Medulla oblongata (tissue), 1 donor: ENCODE results near the gene DOCK7.
"Not testable (repeated sequence)": the region's sequence is repeated elsewhere in the genome, so short reads cannot be mapped to it uniquely, and the experiment has no call there.

ENCODE experiments used
- DNase-seq: peaks from one replicate; pipeline ENCODE4 v3.0.0-alpha.2; 2015; ENCODE audit errors: extremely low spot score

The DOCK7 gene

GRCh38 chr1:62694479-62694878 lies 6.3 kb upstream of the DOCK7 start:
- not testable (repeated sequence) for DNase-seq

- no peak for DNase-seq
Observed at GRCh38 chr1:62693123-62693522, 4.9 kb upstream of the DOCK7 start.

- peak; percentile 56 for DNase-seq
Observed at GRCh38 chr1:62691062-62691844, 3.1 kb upstream of the DOCK7 start.

- DNase-seq, result no peak
Observed at GRCh38 chr1:62689524-62689923, 1.3 kb upstream of the DOCK7 start.

GRCh38 chr1:62688687-62689085 lies 500 bp upstream of the DOCK7 start:
- no peak for DNase-seq

- peak; percentile 36 for DNase-seq
Observed at GRCh38 chr1:62687421-62687902, 724 bp downstream of the DOCK7 start.

- no peak for DNase-seq
Observed at GRCh38 chr1:62686822-62687221, 1.4 kb downstream of the DOCK7 start.

GRCh38 chr1:62685431-62685859 lies 2.7 kb downstream of the DOCK7 start:
- DNase-seq, result no peak

GRCh38 chr1:62682531-62682930 lies 5.7 kb downstream of the DOCK7 start:
- DNase-seq, result no peak

- not testable (repeated sequence) for DNase-seq
Observed at GRCh38 chr1:62680992-62681391, 7.2 kb downstream of the DOCK7 start.

- not testable (repeated sequence) for DNase-seq
Observed at GRCh38 chr1:62677822-62678221, 10.4 kb downstream of the DOCK7 start.

GRCh38 chr1:62676611-62677356 lies 11.4 kb downstream of the DOCK7 start:
- DNase-seq, result no peak

GRCh38 chr1:62673629-62674028 lies 14.6 kb downstream of the DOCK7 start:
- DNase-seq, result no peak

GRCh38 chr1:62672029-62672428 lies 16.2 kb downstream of the DOCK7 start:
- DNase-seq, result no peak

- DNase-seq, result no peak
Observed at GRCh38 chr1:62654744-62655143, 33.4 kb downstream of the DOCK7 start.

- no peak for DNase-seq
Observed at GRCh38 chr1:62652387-62652786, 35.8 kb downstream of the DOCK7 start.

GRCh38 chr1:62643283-62643682 lies 44.9 kb downstream of the DOCK7 start:
- DNase-seq, result no peak

GRCh38 chr1:62637392-62638105 lies 50.6 kb downstream of the DOCK7 start:
- DNase-seq, result no peak

GRCh38 chr1:62628506-62628905 lies 59.7 kb downstream of the DOCK7 start:
- no peak for DNase-seq

GRCh38 chr1:62625415-62625814 lies 62.8 kb downstream of the DOCK7 start:
- DNase-seq, result no peak

GRCh38 chr1:62621907-62622306 lies 66.3 kb downstream of the DOCK7 start:
- DNase-seq, result peak; percentile 5

GRCh38 chr1:62613890-62614289 lies 74.3 kb downstream of the DOCK7 start:
- DNase-seq, result no peak
